ENCODE results near the gene MED28. TPM values are rescaled to one million over a fixed set of nuclear protein-coding genes. Genes with fewer than 3 reads are reported as not detected.

MED28 gene
- total RNA-seq, result 12.6 and 16.7 TPM in 2 replicates

GRCh38 chr4:17614416-17615299, at the start of gene MED28:
MED28 (plus strand) TSS chr4:17614641; CDS start chr4:17614655, 14 bp downstream.

GRCh38 chr4:17576932-17577664, 37.3 kb upstream of the MED28 start, which contains the start of gene LAP3:
LAP3 (plus strand) TSS chr4:17577198; CDS start chr4:17577466, 268 bp downstream.

Other genes starting within 250 kb of the MED28 start
- gene QDPR, start 102.6 kb upstream of the MED28 start, total RNA-seq, result 16.9 and 22.2 TPM in 2 replicates
- gene CLRN2, start 99.5 kb upstream of the MED28 start, total RNA-seq, result not detected in 2 replicates
- gene LAP3, start 37.4 kb upstream of the MED28 start, total RNA-seq, result 79.6 and 97.3 TPM in 2 replicates
- not detected in 2 replicates for gene FAM184B, start 167.0 kb downstream of the MED28 start, total RNA-seq
- 25.6 and 30.6 TPM in 2 replicates for gene DCAF16, start 196.1 kb downstream of the MED28 start, total RNA-seq
- 14.5 and 29.7 TPM in 2 replicates for gene NCAPG, start 196.3 kb downstream of the MED28 start, total RNA-seq

Measured in articular chondrocyte of knee joint (primary cell).